ENCODE data around the gene DPH7. TPM values are rescaled to one million over a fixed set of nuclear protein-coding genes. Genes with fewer than 3 reads are reported as not detected.

The DPH7 gene
- total RNA-seq, 2 donors from 2014 or later: 34.3 to 62.4 TPM

DNA sequence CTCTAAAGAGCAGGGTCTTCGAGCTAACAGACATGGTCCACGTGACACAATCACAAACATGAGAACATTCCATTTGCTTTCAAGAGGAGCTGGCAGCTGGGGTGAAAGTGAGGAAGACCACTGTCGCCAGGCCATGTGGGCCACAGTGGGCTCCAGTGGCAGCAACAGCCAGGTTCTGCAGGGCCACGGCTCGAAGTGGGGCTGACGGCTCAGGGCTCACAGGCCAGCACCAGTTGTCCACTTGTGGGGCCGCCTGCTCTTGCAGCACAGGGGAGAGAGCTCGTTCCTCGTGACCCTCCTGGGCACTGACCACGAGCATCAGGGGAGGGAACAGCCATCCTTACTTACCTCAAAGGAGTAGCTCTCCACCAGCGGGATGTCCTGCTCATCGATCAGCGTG lies 9.6 kb upstream of the DPH7 start:
- 82% methylated on average over 13 of the region's 13 CpGs for WGBS
- TF ChIP-seq, protein P1, sequence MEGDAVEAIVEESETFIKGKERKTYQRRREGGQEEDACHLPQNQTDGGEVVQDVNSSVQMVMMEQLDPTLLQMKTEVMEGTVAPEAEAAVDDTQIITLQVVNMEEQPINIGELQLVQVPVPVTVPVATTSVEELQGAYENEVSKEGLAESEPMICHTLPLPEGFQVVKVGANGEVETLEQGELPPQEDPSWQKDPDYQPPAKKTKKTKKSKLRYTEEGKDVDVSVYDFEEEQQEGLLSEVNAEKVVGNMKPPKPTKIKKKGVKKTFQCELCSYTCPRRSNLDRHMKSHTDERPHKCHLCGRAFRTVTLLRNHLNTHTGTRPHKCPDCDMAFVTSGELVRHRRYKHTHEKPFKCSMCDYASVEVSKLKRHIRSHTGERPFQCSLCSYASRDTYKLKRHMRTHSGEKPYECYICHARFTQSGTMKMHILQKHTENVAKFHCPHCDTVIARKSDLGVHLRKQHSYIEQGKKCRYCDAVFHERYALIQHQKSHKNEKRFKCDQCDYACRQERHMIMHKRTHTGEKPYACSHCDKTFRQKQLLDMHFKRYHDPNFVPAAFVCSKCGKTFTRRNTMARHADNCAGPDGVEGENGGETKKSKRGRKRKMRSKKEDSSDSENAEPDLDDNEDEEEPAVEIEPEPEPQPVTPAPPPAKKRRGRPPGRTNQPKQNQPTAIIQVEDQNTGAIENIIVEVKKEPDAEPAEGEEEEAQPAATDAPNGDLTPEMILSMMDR (IDR thresholded peaks at IDR 0.05): no peak
- TF ChIP-seq POLR2AphosphoS5 (IDR thresholded peaks at IDR 0.05) (no peak), POLR2A (IDR thresholded peaks at IDR 0.05) (no peak)
- Histone ChIP-seq H3K4me3 (no peak overlapping the region), H3K4me1 (replicated peaks) (peaks cover 12% of the 10 kb centered on the region), H3K27ac (no peak overlapping the region), H3K9me3 (no peaks in the 10 kb centered on the region), H3K27me3 (replicated peaks; ENCODE audit: insufficient read depth) (no peaks in the 10 kb centered on the region), H3K36me3 (peaks cover 0 to 11% of the 10 kb centered on the region in 2 donors)
- DNase-seq (ENCODE audit: low spot score): no peak
- intact Hi-C loops (cut with DNase I): no loop called here

DNA sequence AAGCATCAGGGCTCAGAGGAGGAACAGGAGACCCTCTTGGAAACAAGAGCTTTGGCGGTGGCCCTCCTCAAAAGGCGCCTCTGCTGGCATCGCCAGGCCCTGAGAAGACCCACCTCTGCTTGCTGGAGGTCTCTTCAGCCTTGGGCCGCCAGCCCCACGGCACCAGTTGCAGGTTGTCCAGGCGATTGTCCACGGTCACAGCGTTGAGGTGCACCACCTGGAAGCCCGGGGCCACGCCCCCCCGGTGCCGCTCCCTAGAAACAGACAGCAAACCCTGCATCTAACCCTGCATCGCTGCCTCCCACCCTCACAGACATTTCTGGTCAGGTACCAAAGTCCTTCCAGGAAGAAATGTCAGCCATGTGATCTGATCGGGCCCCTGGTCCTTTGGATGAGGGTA lies 8.1 kb upstream of the DPH7 start:
- Histone ChIP-seq H3K27me3 (replicated peaks; ENCODE audit: insufficient read depth) (no peaks in the 10 kb centered on the region), H3K4me3 (no peak overlapping the region), H3K9me3 (no peaks in the 10 kb centered on the region), H3K4me1 (replicated peaks) (peaks cover 12% of the 10 kb centered on the region), H3K36me3 (peaks cover 5 to 11% of the 10 kb centered on the region in 2 donors), H3K27ac (no peak overlapping the region)
- WGBS: 94% methylated on average over 14 of the region's 14 CpGs
- TF ChIP-seq, protein P1 (IDR thresholded peaks at IDR 0.05): no peak
- no peak for DNase-seq (ENCODE audit: low spot score)
- intact Hi-C loops (cut with DNase I): no loop called here

DNA sequence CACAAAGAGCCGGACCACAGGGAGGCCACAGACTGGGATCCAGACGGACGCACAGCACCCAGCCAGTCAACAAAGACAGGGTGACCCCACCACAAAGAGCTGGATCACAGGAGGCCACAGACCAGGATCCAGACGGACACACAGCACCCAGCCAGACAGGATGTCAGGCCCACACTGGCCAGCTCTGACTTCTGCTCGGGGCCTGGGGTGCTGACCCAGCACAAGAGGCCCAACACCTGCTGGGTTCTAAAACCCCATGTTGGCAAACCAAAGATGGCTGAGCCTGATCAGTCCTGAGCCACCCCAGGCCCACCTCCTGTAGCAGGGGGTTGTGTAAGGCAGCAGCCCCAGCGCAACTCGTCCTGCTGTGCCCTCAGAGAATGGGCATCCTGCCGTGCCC lies 5.2 kb upstream of the DPH7 start:
- intact Hi-C loops (cut with DNase I): no loop called here
- Histone ChIP-seq H3K9me3 (no peaks in the 10 kb centered on the region), H3K27me3 (replicated peaks; ENCODE audit: insufficient read depth) (no peaks in the 10 kb centered on the region), H3K4me1 (replicated peaks) (peaks cover 9% of the 10 kb centered on the region), H3K36me3 (peaks cover 5 to 11% of the 10 kb centered on the region in 2 donors), H3K27ac (no peak overlapping the region), H3K4me3 (no peak overlapping the region)
- TF ChIP-seq, protein P1 (IDR thresholded peaks at IDR 0.05): no peak
- no peak for TF ChIP-seq POLR2AphosphoS5 (IDR thresholded peaks at IDR 0.05)
- no peak for TF ChIP-seq POLR2A (IDR thresholded peaks at IDR 0.05)
- 77% methylated on average over 7 of the region's 8 CpGs for WGBS
- DNase-seq (ENCODE audit: low spot score): no peak

DNA sequence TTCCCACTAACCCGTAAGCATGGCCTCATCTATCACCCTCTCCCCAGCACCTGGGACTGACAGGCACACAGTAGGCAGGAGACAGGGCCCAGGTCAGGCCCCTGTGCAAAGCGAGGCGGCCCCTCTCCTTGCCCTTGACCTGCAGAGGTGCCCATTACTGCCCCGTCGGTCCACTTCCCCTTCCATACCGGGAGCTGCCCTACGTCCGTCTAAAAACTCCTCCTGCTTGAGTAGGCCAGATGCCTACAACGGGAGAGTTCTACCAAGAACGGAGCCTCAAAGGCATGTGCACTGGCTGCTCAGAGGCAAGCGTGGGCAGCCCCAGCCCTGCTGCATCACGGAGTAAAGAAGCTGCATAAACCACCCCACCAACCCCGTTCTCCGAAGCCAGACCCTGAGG lies 4.6 kb upstream of the DPH7 start:
- H3K36me3 ChIP-seq: peaks cover 5 to 11% of the 10 kb centered on the region in 2 donors
- TF ChIP-seq, protein P1 (IDR thresholded peaks at IDR 0.05): no peak
- TF ChIP-seq POLR2AphosphoS5 (IDR thresholded peaks at IDR 0.05): no peak
- TF ChIP-seq POLR2A (IDR thresholded peaks at IDR 0.05): no peak
- H3K27ac ChIP-seq: no peak overlapping the region

DNA sequence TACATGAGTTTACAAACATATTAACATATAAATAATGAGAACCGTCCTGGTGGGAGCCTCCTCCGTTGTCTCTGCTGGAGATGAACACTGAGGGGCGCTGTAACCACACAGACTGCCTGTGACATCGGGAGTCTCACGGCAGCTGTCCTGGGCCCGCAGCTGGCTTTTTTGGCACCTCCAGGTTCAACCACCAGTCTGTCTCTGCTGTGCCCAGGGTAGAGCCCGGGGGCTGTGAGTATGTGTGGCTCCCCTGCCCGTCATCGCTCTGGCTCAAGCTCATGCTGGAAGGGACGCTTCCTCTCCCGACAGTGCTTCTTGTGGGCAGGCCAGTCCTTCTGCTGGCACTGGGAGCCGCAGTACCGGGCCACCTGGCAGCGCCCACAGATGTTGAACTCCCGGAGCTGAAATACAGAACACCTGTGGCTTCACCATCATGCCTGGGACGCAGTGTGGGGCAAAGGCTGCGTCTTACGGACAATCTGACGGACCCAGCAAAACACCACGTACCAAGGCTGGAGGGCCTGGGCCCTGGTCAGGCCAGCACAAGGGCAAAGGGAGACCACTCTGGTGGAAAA lies 3.6 kb upstream of the DPH7 start:
- TF ChIP-seq, protein P1 (IDR thresholded peaks at IDR 0.05): peak in 1 of 4 experiments; percentile 24
- no peak for TF ChIP-seq POLR2A (IDR thresholded peaks at IDR 0.05)
- Histone ChIP-seq H3K4me3 (no peak overlapping the region), H3K9me3 (no peaks in the 10 kb centered on the region), H3K27me3 (replicated peaks; ENCODE audit: insufficient read depth) (no peaks in the 10 kb centered on the region), H3K27ac (no peak overlapping the region), H3K36me3 (peaks cover 5 to 10% of the 10 kb centered on the region in 2 donors), H3K4me1 (replicated peaks) (peaks cover 10% of the 10 kb centered on the region)
- DNase-seq (ENCODE audit: low spot score): no peak
- intact Hi-C loops (cut with DNase I): no loop called here
- WGBS: 77% methylated on average over 20 of the region's 20 CpGs

More for the DNA sequence above, 4.6 kb upstream of the DPH7 start:
- 78% methylated on average over 14 of the region's 14 CpGs for WGBS
- no peak overlapping the region for H3K4me3 ChIP-seq
- no peaks in the 10 kb centered on the region for H3K9me3 ChIP-seq
- intact Hi-C loops (cut with DNase I): no loop called here
- H3K27me3 ChIP-seq (replicated peaks; ENCODE audit: insufficient read depth): no peaks in the 10 kb centered on the region
- peaks cover 3% of the 10 kb centered on the region for H3K4me1 ChIP-seq (replicated peaks)
- DNase-seq (ENCODE audit: low spot score): no peak
